Measurements from ENCODE around the gene GTF2E1.
"Not testable (repeated sequence)": the region's sequence is repeated elsewhere in the genome, so short reads cannot be mapped to it uniquely, and the experiment has no call there.

The GTF2E1 gene

DNA sequence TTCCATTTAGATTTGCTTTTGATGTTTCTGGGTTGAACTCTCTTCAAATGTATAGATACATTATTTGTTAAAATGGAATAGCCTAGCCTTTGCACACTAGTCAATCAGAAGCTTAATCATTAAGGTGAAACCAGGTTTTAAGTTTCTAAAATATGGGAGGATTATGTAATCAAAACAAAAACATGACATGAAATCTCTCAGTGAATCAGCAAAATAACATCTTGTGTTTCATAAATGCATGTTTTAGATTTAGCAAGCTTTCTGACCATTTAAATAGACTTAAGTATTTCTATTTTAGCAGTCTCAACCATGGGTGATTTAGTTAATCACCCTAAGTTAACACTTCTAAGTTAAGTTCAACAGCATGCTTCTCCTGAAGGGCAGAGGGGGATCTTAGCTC lies 11.3 kb downstream of the GTF2E1 start:
- DNase-seq (ENCODE audit: low read depth in 2 of 2) = no peak

- no peak for DNase-seq (ENCODE audit: low read depth in 2 of 2)
Measured at GRCh38 chr3:120756061-120756460, 13.5 kb downstream of the GTF2E1 start.

DNA sequence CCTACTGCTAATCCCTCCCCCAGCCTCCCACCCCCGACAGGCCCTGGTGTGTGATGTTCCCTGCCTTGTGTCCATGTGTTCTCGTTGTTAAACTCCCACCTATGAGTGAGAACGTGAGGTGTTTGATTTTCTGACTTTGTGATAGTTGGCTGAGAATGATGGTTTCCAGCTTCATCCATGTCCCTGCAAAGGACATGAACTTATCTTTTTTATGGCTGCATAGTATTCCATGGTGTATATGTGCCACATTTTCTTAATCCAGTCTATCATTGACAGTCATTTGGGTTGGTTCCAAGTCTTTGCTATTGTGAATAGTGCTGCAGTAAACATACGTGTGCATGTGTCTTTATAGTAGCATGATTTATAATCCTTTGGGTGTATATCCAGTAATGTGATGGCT lies 16.0 kb downstream of the GTF2E1 start:
- DNase-seq (ENCODE audit: low read depth in 2 of 2) = not testable (repeated sequence)

- no peak for DNase-seq (ENCODE audit: low read depth in 2 of 2)
Measured at GRCh38 chr3:120762615-120763014, 20.1 kb downstream of the GTF2E1 start.

DNA sequence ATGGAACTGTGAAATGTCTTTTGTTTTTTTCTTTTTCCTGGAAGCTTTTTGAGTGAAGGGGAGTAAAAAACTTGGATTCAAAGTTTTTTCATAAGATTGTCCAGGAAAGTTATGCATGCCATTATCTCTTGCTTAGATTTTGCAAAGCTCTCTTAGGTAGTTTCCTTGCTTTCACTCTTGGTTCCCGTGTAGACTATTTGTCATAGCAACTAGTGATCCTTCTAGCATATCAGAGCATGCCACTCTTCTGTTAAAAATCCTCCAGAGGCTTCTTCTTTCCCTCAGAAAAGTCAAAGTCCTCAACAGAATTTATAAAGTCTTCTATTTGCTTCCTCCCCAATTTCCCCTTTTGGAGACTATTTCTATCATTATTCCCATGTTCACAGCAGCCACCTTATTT lies 21.1 kb downstream of the GTF2E1 start:
- no peak for DNase-seq (ENCODE audit: low read depth in 2 of 2)

- no peak for DNase-seq (ENCODE audit: low read depth in 2 of 2)
Measured at GRCh38 chr3:120764206-120764605, 21.7 kb downstream of the GTF2E1 start.

DNA sequence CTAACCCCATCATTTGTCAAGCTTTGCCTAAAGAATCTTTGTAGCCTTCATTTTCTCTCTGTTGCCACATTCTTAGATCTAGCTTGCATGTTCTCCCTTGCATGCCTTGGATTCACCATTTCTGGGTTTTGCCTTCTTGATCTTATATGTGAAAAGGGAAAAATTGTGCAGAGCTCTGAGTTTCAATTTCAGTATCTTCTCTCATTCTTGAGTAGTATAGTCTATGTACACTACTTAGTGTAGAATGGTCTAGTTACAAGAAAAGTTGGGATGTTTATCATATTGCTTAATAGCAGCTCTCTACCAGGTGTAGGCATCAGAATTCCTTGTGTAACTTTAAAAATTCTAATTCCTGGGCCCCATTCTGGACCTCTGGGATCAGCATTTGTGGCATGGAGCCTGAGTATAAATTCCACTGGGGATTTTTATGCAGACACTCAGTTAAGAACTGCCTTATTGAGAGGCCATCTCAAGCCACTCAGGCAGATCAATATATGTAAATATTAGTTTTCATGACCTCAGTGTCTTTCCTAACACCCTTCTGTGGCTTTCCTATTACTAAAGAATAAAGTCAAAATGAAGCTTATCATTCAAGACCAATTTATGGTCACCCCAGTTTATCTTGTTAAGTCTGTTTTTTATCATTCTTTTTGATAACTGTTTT lies 23.4 kb downstream of the GTF2E1 start:
- DNase-seq (ENCODE audit: low read depth in 2 of 2) = no peak

DNA sequence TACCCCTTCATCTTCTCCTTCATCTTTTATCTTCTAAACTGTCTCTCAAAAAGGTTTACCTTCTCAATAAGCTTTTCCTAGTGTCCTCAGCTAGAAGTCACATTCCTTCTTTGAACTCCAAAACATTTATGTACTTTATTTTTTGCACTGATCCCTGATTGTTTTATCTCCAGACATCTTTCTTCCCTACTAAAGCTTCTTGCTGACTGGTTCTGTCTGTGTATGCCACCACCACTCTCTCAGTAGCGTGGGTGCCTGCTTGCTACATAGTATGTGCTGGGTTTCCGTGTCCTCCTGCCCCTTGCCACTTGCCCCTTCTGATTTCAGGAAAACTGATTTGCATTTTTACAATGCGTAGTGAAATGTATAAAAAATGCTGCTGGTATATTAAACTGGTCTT lies 24.0 kb downstream of the GTF2E1 start:
- no peak for DNase-seq (ENCODE audit: low read depth in 2 of 2)

- no peak for DNase-seq (ENCODE audit: low read depth in 2 of 2)
Measured at GRCh38 chr3:120767106-120767505, 24.6 kb downstream of the GTF2E1 start.

- no peak for DNase-seq (ENCODE audit: low read depth in 2 of 2)
Measured at GRCh38 chr3:120769436-120769835, 26.9 kb downstream of the GTF2E1 start.

GRCh38 chr3:120770891-120771290 lies 28.3 kb downstream of the GTF2E1 start:
- DNase-seq (ENCODE audit: low read depth in 2 of 2) = no peak

GRCh38 chr3:120772081-120772480 lies 29.5 kb downstream of the GTF2E1 start:
- DNase-seq (ENCODE audit: low read depth in 2 of 2) = no peak

- DNase-seq (ENCODE audit: low read depth in 2 of 2) = no peak
Measured at GRCh38 chr3:120773932-120774331, 31.4 kb downstream of the GTF2E1 start.

GRCh38 chr3:120775411-120775810 lies 32.9 kb downstream of the GTF2E1 start:
- DNase-seq (ENCODE audit: low read depth in 2 of 2) = no peak

- DNase-seq (ENCODE audit: low read depth in 2 of 2) = no peak
Measured at GRCh38 chr3:120778776-120779175, 36.2 kb downstream of the GTF2E1 start.

DNA sequence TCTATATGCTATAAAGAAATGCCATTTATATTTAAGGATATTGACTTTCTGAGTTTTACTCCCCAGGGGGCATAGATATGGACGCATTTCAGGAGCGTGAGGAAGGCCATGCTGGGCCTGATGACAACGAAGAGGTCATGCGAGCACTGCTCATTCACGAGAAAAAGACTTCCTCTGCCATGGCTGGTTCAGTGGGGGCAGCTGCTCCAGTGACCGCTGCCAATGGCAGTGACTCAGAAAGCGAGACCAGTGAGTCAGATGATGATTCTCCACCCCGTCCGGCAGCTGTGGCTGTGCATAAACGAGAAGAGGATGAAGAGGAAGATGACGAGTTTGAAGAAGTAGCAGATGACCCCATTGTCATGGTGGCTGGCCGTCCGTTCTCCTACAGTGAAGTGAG lies 38.4 kb downstream of the GTF2E1 start:
- no peak for DNase-seq (ENCODE audit: low read depth in 2 of 2)

- not testable (repeated sequence) for DNase-seq (ENCODE audit: low read depth in 2 of 2)
Measured at GRCh38 chr3:120785832-120786231, 43.3 kb downstream of the GTF2E1 start.

DNA sequence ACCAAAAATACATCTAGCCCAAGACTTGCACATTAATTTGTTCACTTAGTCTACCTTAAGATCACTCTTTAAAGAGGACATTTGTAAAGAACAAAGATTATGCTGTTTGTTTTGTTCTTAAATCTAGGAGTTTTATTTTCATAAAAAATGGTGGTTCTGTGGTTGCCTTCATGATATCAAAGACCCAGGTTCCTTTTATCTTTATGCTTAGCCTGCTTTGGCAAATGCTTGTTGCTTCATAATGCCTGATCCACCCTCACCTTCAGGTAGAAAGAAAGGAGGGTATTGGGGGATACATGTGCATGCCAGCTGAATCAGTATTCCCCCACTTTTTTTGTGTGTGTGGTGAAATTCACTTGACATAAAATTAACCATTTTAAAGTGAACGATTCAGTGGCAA lies 48.5 kb downstream of the GTF2E1 start:
- no peak for DNase-seq (ENCODE audit: low read depth in 2 of 2)

- DNase-seq (ENCODE audit: low read depth in 2 of 2) = no peak
Measured at GRCh38 chr3:120791913-120792312, 49.4 kb downstream of the GTF2E1 start.

GRCh38 chr3:120793601-120794000 lies 51.1 kb downstream of the GTF2E1 start:
- no peak for DNase-seq (ENCODE audit: low read depth in 2 of 2)

DNA sequence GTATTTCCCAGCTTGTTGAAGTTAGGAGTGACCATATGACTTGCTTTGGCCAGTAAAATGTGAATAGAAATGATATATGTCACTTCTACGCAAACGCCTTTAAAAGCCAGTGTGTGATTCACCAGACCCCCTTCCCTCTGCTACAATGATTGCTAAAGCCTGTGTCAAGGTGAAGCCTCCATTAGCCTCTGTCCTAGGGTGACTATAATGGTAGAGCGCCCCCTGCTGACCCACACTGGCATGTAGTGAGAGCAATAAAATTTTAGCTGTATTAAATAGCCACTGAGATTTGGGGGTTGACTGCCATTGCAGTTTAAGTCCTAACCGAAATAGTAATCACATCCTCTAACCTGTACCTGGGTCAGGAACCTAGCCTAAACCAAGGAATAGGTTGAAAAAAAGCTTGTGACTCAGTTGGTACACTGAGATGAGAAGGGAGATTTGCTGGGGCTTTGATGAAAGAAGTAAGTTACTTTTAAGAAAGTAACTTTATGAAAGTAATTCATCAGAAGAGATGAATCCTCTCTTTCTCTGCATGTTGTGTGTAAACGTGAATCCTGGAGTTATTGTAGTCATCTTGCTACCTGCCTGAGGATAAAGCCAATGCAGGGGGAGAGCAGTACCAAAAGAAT lies 52.6 kb downstream of the GTF2E1 start:
- DNase-seq (ENCODE audit: low read depth in 2 of 2) = peak; percentile 26 to 53

- DNase-seq (ENCODE audit: low read depth in 2 of 2) = no peak
Measured at GRCh38 chr3:120795959-120796358, 53.4 kb downstream of the GTF2E1 start.

- DNase-seq (ENCODE audit: low read depth in 2 of 2) = no peak
Measured at GRCh38 chr3:120796976-120797375, 54.4 kb downstream of the GTF2E1 start.

DNA sequence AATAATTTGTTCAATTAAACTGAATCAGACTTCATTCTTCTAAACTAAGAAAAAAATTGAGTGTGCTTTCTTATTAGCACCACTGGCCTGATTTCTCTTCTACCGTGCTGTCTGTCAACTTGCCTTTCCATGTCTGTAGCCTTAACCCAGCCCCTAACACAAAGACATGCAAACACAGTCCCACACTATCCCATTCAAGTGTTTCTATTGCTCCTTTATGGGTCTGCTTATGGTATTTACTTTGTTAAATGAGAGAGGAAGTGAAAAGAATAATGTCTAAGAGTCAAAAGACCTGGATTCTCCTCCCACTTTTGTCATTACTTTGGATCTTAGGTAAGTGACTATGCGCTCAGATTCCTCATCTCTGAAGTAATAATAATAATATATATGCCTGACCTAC lies 55.3 kb downstream of the GTF2E1 start:
- DNase-seq (ENCODE audit: low read depth in 2 of 2) = no peak

Data from stimulated activated CD8-positive, alpha-beta memory T cell treated with anti-CD3 and anti-CD28 coated beads, Interleukin-15, amount 100 ng/mL, for 4 hours (primary cell).